DMS153 (cell line): Measurements from ENCODE around the gene PGC.
"Not testable (repeated sequence)": the region's sequence is repeated elsewhere in the genome, so short reads cannot be mapped to it uniquely, and the experiment has no call there.

Experiments
- DNase-seq: peaks from one replicate; lab custom pipeline; 2025; lab: John Stamatoyannopoulos, UW

Gene PGC

GRCh38 chr6:41775293-41775882 is 28.2 kb upstream of the PGC start:
- no peak for DNase-seq

- DNase-seq = no peak
Measured at GRCh38 chr6:41774841-41775240, 27.6 kb upstream of the PGC start.

GRCh38 chr6:41771058-41771983 is 24.1 kb upstream of the PGC start:
- DNase-seq = no peak

DNA sequence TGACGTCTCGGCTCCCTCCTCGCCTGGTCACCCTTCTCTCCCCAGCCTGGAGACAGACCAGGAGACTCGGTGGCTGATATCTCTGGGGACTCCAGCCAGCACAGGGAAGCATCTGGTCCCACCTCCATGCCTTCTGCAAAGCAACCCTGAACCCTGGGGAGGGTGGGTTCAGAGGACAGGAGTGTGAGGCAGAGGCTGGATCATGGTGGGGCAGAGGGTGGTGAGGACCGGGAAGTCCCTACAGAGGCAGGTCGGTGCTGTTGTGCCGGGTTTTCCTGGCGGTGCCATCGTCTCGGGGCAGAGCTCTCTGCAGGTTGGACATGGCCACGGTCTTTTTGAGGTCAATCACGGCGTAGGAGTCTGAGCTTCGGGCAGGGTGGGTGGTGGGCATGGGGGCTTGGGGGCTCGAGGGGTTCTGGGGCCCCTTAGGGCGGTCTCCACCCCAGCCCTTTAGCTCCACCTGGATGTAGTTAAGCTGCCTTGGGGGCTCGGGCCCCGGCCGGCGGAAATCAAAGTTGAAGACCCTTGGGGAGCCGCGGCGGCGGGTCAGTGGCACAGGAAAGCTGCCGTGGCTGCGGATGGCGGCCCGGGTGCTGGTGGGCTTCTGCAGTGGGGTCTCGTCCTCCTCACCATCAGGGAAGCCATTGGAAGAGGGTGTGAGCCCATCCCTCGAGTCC is 23.3 kb upstream of the PGC start:
- no peak for DNase-seq

GRCh38 chr6:41769376-41769775 is 22.2 kb upstream of the PGC start:
- no peak for DNase-seq

DNA sequence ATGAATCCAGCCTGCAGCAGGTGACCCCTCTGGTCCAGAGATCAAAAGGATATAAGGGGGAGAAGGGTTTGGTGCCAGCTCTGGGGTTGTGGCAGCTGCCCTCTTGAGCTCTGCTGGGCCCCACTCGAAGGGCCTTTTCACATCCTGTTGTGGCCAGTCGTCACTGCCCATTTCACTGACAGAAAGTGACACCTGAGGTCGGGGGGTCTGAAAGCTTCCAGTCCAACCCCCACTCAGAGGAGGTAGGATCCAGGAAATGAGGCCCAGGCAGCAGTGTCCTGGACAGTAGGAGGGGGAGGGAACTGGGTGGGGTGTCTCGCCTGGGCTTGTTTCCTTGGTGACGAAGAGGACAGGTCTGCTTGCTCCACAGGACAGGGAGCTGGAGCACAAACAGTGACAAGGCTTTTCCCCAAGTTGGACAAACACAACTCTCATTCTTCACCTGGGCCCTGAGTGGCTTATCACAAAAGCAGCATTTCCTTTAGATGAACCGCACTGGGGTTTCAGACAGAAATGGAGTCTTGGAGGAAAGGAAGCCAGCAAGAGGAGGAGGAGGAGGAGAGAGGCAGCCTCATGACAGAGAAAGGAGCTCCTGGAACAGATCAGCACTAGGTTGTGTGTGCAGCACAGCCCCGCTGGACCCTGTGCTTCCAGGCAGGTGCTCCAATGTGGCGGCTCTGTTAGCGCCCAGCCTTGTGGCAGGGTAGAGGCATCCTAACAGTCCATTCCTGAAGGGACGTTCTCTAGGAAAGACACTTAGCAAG is 21.5 kb upstream of the PGC start:
- DNase-seq = peak; percentile 9

GRCh38 chr6:41767112-41767833 is 20.1 kb upstream of the PGC start:
- peak; percentile 34 for DNase-seq

DNA sequence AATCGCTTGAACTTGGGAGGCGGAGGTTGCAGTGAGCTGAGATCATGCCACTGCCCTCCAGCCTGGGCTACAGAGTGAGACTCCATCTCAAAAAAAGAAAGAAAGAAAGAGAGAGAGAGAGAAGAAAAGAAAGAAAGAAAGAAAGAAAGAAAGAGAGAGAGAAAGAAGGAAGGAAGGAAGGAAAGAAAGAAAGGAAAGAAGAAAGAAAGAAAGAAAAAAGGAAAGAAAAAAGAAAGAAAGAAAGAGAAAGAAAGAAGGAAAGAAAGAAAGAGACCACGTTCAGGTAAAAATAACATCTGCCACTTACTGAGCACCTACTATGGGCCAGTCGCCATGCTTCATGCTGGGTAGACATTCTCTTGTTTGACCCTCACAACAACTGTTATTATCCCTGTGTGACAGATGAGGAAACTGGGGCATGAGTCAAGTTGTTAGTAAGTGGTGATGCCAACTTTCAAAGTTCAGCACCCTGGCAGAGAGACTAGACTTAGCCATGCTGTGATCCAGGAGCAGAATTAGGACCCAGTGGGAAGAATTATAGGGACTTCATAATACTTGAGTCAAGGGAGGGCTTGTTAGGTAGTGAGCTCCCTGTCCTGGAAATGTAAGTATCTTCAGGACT is 19.0 kb upstream of the PGC start:
- not testable (repeated sequence) for DNase-seq

DNA sequence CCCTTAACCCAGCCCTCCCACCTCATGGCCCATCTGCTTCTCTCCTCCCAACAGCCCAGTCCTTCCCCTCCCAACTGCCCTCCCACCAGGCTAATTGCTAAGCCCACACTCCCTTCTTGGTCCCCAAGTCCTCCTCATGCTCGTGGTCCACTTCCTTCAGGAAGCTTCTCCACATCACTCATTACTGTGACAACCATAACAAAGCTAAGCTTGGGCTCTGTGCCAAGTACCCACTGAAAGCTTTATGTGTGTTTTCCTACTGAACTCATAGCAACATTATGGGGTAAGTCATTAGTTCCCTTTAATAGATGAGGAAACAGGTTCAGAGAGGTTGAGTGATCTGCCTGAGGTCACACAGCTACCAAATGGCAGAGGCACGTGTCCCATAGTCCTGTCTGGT is 16.3 kb upstream of the PGC start:
- no peak for DNase-seq

DNA sequence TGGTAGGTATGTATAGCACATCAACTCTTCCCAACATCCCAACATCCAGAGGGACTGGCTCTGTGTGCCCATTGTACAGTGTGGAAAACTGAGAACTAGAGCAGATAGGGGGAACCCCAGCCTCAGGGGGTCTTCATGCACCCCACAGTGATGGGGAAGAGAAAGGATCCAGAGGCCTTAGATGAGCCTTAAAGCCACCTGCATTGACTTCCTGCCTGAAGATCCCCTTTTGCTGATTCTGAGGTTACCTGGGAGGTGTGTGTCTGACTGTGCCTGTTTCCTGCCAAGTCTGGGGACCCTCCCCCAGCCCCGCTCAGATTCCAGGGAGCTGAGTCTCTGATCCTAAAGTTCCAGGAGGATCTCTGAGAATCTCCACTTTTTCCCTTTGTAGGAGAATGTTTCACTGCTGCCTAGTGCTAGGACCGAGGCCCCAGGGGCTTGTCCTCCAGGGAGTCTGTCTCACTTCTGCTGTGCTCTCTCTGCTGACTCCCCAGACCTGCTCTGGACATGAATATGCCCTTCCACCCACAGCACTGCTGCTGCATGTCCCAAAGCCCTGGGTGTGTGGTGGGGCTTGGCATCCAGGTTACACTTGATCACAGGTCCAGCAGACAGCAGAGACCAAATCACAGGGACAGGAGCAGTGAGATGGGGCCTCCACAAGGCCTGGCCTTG is 12.8 kb upstream of the PGC start:
- DNase-seq = no peak

DNA sequence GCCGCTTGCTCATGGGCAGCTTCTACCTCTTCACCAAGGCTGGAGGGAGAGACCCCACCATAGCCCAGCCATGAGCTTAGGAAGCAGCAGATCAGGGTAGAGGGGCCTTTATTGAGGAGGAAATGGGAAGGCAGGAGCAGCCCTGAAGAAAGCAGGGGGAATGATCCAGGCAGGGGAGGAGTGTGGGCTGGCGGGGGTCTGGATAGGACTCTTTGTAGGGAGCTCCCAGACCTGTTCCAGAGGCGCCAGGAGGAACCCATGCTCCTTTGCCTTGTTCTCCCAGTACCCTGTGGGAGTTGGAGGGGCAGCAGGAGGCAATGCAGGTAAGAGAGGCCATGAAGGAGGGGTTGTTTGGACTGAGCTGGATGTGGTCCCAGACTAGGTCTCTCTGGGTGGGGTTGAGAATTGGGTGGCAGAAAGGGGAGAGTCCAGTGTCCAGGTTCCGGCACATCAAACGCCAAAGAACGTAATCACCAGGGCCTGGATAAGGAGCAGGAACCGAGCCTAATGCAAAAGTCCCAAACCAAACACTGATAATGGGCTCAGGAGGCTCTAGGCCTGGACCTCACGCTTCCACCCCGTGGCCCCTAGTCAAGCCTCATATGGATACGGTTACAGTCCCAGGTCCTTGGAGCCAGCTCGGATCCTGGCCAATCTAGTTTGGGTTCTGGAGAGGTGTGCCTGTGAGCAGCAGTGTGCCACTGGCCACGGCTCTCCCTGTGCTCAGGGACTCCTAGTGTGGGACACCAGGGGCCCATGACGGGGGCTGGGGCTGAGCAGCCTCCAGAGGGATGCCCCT is 12.1 kb upstream of the PGC start:
- no peak for DNase-seq

DNA sequence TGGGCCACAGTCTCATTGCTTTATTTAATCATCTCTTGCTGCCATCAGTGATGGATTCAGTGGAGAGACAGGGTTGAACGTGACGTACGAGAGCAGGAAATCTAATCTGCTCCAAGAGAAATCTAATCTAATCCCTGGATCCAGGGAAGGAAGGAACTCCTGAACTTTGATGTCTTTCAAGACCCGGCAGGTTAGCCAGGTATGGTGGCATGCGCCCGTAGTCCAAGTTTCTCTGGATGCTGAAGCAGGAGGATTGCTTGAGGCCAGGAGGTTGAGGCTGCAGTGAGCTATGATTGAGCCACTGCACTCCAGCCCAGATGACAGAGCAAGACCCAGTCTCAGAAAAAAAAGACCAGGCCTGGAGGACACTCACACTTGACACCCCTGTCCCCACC is 11.4 kb upstream of the PGC start:
- DNase-seq = no peak

DNA sequence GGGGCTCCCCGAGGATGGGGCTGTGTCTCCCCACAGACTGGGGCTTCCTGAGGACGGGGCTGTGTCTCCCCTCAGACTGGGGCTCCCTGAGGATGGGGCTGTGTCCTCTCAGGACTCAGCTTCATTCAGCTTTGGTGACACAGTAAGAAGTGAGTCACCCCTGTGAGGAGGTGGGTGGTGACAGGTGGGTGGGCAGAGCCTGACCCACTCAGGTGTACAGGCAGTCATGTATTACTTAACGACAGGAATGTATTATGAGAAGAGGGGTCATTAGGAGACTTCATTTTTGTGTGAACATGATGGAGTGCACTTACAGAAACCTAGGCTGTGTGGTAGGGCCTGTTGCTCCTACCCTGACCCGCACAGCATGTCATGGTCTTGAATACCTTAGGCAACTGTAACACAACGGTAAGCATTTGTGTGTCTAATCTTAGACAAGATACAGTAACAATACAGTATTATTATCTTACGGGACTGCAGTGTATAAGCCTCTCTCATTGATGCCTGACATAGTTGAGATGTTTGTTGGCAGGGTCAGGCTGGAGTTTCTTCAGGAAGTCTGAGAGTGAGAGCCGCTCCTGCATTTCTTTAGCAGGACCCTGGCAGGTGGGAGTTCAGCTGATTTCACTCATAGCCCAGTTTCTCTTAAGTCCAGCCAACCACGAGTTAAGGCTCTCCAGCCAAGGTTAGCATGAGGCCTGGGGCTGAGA is 10.9 kb upstream of the PGC start:
- no peak for DNase-seq

DNA sequence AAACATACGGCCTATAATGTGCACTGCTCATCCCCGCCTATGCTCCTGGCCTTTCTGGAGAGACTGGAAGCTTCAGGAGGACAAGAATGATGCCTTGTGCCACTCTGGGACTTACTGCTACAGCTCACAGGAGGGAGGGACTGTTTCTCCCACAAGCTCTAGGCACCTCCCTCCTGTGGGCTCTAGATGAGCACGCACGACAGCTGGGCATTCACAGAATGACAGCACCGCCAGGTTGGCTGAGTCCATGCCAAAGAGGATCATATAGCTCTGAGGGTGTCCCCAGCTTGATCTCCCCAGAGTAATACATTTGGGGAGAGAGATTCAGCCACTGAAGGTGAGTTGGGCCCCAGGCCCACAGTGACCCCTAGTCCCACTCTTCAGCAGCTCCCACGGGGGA is 10.1 kb upstream of the PGC start:
- DNase-seq = no peak

- no peak for DNase-seq
Measured at GRCh38 chr6:41756354-41756753, 9.2 kb upstream of the PGC start.

- DNase-seq = no peak
Measured at GRCh38 chr6:41755895-41756294, 8.7 kb upstream of the PGC start.

GRCh38 chr6:41750374-41750773 is 3.2 kb upstream of the PGC start:
- DNase-seq = no peak

GRCh38 chr6:41748542-41748941 is 1.3 kb upstream of the PGC start:
- DNase-seq = no peak

GRCh38 chr6:41748102-41748477 is 893 bp upstream of the PGC start:
- no peak for DNase-seq
